Activated CD4-positive, alpha-beta T cell treated with anti-CD3 and anti-CD28 coated beads for 24 hours (primary cell): ENCODE measurements around the gene RALB.

Experiments
- DNase-seq, 2 donors: peaks; one replicate each; pipeline ENCODE4 v3.0.0-alpha.2; 2020; ENCODE audit warnings: low read depth in 2 of 2

Gene RALB

GRCh38 chr2:120262761-120263428 is 10.2 kb downstream of the RALB start:
- DNase-seq, result no peak

- DNase-seq, result no peak
Measured at GRCh38 chr2:120265006-120265405, 12.4 kb downstream of the RALB start.

- DNase-seq, result no peak
Measured at GRCh38 chr2:120267348-120267747, 14.7 kb downstream of the RALB start.

- no peak for DNase-seq
Measured at GRCh38 chr2:120269076-120269744, 16.6 kb downstream of the RALB start.

- no peak for DNase-seq
Measured at GRCh38 chr2:120269816-120270215, 17.2 kb downstream of the RALB start.

GRCh38 chr2:120271711-120272379 is 19.2 kb downstream of the RALB start:
- DNase-seq, result no peak

- no peak for DNase-seq
Measured at GRCh38 chr2:120272763-120273481, 20.3 kb downstream of the RALB start.

GRCh38 chr2:120275617-120276400 is 23.2 kb downstream of the RALB start:
- DNase-seq, result no peak

GRCh38 chr2:120277505-120278205 is 25.0 kb downstream of the RALB start:
- no peak for DNase-seq

GRCh38 chr2:120278901-120279300 is 26.2 kb downstream of the RALB start:
- DNase-seq, result no peak

GRCh38 chr2:120279708-120280107 is 27.1 kb downstream of the RALB start:
- no peak for DNase-seq

GRCh38 chr2:120283649-120284048 is 31.0 kb downstream of the RALB start:
- DNase-seq, result no peak

- DNase-seq, result no peak
Measured at GRCh38 chr2:120285056-120285455, 32.4 kb downstream of the RALB start.

GRCh38 chr2:120287183-120288015 is 34.7 kb downstream of the RALB start:
- DNase-seq, result peak in 1 of 2 donors; percentile 10

- DNase-seq, result no peak
Measured at GRCh38 chr2:120288016-120288373, 35.3 kb downstream of the RALB start.

- no peak for DNase-seq
Measured at GRCh38 chr2:120289221-120289906, 36.7 kb downstream of the RALB start.

- no peak for DNase-seq
Measured at GRCh38 chr2:120290737-120291136, 38.1 kb downstream of the RALB start.

GRCh38 chr2:120291401-120292311 is 39.0 kb downstream of the RALB start:
- no peak for DNase-seq
